Gastrocnemius medialis (tissue), 4 donors: ENCODE data around the gene LCT. TPM values are rescaled to one million over a fixed set of nuclear protein-coding genes. Genes with fewer than 3 reads are reported as not detected.

ENCODE experiments used
- ATAC-seq, 2 donors: fragments of 150-250 bp; one replicate each; pipeline ENCODE4 v1.9.1; 2016
- DNase-seq, 2 donors: peaks; one replicate each; pipeline ENCODE4 v3.0.0-alpha.2; 2019
- H3K27ac ChIP-seq, 4 donors: fragments of 200-600 bp; sonication (generic); 1 replicate in 1 of 4; 2 replicates in 3 of 4; pipeline ENCODE4 v1.5.1; 2016 to 2018; ENCODE audit warnings: mild to moderate bottlenecking in 2 of 4, moderate library complexity in 1 of 4
- H3K27me3 ChIP-seq, 3 donors: fragments of 200-600 bp; sonication (generic) in 2 of 3; 1 replicate in 1 of 3; 2 replicates in 2 of 3; pipeline versions ENCODE4 v1.5.1 to v1.6.0; 2016 to 2019; ENCODE audit warnings: mild to moderate bottlenecking in 1 of 3, moderate library complexity in 1 of 3
- H3K36me3 ChIP-seq, 2 donors: fragments of 200-600 bp; sonication (generic) in 1 of 2; one replicate each; pipeline ENCODE4 v1.5.1; 2017 to 2018
- H3K4me1 ChIP-seq, 2 donors: fragments of 200-600 bp; sonication (generic) in 1 of 2; one replicate each; pipeline ENCODE4 v1.5.1; 2016 to 2017; ENCODE audit warnings: mild to moderate bottlenecking in 2 of 2
- H3K4me3 ChIP-seq, 4 donors: fragments of 200-600 bp; sonication (generic) in 3 of 4; 1 replicate in 1 of 4; 2 replicates in 3 of 4; pipeline ENCODE4 v1.5.1; 2016 to 2019; ENCODE audit warnings: mild to moderate bottlenecking in 2 of 4
- H3K9me3 ChIP-seq, 3 donors: fragments of 200-600 bp; sonication (generic) in 2 of 3; 1 replicate in 1 of 3; 2 replicates in 2 of 3; pipeline ENCODE4 v1.5.1; 2016 to 2019
- POLR2A ChIP-seq, 2 donors: fragments of 450-650 bp; IDR thresholded peaks; one replicate each; pipeline ENCODE4 v1.6.1; 2017; ENCODE audit warnings: antibody characterized with exemption in 2 of 2, mild to moderate bottlenecking in 2 of 2, moderate library complexity in 2 of 2
- in situ Hi-C, 4 donors: fragments of 200-750 bp; cut with MboI; loops; one replicate each; pipeline versions ENCODE4 v1.15.0 to v1.8.0; 2017; ENCODE audit warnings: low sequenced_read_pairs in 4 of 4
- intact Hi-C: fragments of 100-400 bp; cut with DNase I; formaldehyde crosslinking; loops from one replicate; pipeline ENCODE4 v1.15.1; 2023; ENCODE audit warnings: low total_unique reads
- total RNA-seq, 4 donors: library from RNA; depleted of rRNA; stranded (reverse); fragments of >200 nt; gene quantifications; one replicate each; pipeline versions ENCODE4 v1.1.0 to v1.2.3, GENCODE V29; 2016
- TF ChIP-seq, protein P1 (sequence below), 5 experiments: fragments of 450-650 bp in 3 of 5; fragments of 200-600 bp in 2 of 5; sonication (generic) in 2 of 5; IDR thresholded peaks in 4 of 5; conservative IDR thresholded peaks in 1 of 5; 1 replicate in 4 of 5; 2 replicates in 1 of 5; pipeline ENCODE4 v1.5.1; 2016 to 2019; ENCODE audit warnings: antibody characterized with exemption in 5 of 5, mild to moderate bottlenecking in 3 of 5, moderate library complexity in 3 of 5

Gene LCT
- total RNA-seq, 4 donors from 2014 or later: 0.13 TPM; not detected in 3

DNA sequence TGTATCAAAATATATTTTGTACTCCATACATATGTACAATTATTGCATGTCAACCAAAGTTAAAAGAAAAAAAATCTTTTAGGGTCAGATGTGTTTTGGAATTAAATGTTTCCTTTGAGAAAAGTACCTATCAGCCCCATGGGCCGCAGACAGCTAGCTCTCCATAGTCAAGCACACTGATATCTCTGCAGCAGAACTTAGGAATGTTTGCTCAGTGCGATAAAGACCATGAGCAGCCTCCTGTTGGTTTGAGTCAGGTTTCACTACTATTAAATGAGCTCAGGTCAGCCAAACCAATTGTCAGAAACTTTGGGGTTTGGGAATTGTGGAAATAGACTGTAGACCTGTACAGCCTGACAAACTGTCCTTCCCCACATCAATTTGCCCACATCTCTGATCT, 33.7 kb downstream of the LCT start:
- TF ChIP-seq, protein P1, sequence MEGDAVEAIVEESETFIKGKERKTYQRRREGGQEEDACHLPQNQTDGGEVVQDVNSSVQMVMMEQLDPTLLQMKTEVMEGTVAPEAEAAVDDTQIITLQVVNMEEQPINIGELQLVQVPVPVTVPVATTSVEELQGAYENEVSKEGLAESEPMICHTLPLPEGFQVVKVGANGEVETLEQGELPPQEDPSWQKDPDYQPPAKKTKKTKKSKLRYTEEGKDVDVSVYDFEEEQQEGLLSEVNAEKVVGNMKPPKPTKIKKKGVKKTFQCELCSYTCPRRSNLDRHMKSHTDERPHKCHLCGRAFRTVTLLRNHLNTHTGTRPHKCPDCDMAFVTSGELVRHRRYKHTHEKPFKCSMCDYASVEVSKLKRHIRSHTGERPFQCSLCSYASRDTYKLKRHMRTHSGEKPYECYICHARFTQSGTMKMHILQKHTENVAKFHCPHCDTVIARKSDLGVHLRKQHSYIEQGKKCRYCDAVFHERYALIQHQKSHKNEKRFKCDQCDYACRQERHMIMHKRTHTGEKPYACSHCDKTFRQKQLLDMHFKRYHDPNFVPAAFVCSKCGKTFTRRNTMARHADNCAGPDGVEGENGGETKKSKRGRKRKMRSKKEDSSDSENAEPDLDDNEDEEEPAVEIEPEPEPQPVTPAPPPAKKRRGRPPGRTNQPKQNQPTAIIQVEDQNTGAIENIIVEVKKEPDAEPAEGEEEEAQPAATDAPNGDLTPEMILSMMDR (IDR thresholded peaks at IDR 0.05 in 4 of 5, conservative IDR thresholded peaks at IDR 0.05 in 1 of 5): no peak
- TF ChIP-seq POLR2A (IDR thresholded peaks at IDR 0.05): no peak
- no peaks in the 10 kb centered on the region for H3K27me3 ChIP-seq
- no peak overlapping the region for H3K4me3 ChIP-seq
- H3K4me1 ChIP-seq: no peaks in the 10 kb centered on the region
- intact Hi-C loops: no loop called here
- no peak for ATAC-seq
- no peak for DNase-seq
- H3K36me3 ChIP-seq: no peaks in the 10 kb centered on the region
- H3K9me3 ChIP-seq: no peaks in the 10 kb centered on the region
- H3K27ac ChIP-seq: no peak overlapping the region
- in situ Hi-C loops: no loop called here

DNA sequence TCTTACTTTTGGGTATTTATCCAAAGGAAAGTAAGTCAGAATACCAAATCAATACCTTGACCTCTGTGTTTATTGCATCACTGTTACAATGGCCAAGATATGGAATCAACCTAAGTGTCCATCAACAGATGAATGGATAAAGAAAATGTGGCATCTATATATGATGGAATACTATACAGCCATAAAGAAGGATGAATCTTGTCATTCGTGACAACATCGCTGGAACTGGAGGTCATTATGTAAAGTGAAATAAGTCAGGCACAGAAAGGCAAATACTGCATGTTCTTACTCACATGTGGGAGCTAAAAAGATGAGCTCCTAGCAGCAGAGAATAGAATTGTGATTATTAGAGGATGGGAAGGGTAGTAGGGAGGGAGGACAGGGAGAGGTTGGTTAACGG, 34.6 kb downstream of the LCT start:
- no peaks in the 10 kb centered on the region for H3K36me3 ChIP-seq
- no peaks in the 10 kb centered on the region for H3K4me1 ChIP-seq
- no peak for TF ChIP-seq POLR2A (IDR thresholded peaks at IDR 0.05)
- TF ChIP-seq, protein P1 (IDR thresholded peaks at IDR 0.05 in 4 of 5, conservative IDR thresholded peaks at IDR 0.05 in 1 of 5): no peak
- no peaks in the 10 kb centered on the region for H3K9me3 ChIP-seq
- in situ Hi-C loops (no loop called here), intact Hi-C loops (no loop called here)
- DNase-seq (no peak), ATAC-seq (no peak)
- no peaks in the 10 kb centered on the region for H3K27me3 ChIP-seq
- no peak overlapping the region for H3K4me3 ChIP-seq
- H3K27ac ChIP-seq: no peak overlapping the region

DNA sequence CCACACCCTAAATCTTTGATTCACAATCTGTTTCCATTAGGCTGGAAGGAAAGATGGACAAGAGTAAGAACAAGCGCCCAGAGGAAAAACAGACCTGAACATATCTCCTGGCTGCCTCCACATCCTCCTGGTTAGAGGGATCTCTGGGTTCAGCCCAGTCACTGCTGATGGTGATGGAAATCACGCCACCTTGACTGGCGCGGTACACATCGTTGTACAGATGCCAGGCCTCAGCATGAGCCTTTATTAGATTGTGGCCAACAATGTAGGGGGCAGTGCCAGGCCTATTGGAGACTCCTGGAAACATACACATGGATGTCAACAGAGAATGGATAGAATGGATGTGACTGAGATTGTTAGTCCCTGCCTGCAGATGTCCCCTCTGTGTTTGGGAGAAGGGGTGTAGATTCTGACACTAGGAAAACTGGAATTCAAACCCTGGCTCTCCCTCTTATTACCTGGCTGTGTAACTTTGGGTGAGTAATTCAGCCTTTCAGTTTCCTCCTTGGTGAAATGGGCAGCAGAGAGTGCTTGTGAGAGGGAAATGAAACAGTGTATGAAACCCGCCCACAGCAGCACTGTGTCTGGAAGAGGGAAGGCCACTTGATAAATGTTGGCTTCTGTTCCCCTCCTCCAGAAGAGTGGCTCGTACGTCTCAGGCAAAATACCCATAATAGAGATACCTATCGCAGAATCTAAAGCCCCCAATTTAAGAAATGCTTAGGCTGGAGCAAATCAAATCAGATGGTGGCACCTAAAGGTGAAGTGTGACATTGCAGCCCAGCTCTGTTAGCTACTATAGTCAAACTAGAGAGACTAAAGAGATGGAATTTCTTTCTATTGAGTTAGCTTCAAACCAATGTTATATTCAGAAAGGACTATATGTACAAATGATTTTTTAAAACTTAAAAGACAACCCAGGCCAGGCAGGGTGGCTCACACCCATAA, 36.2 kb downstream of the LCT start:
- no peak for ATAC-seq
- TF ChIP-seq, protein P1 (IDR thresholded peaks at IDR 0.05 in 4 of 5, conservative IDR thresholded peaks at IDR 0.05 in 1 of 5): no peak
- TF ChIP-seq POLR2A (IDR thresholded peaks at IDR 0.05): no peak
- in situ Hi-C loops (no loop called here), intact Hi-C loops (no loop called here)
- Histone ChIP-seq H3K27me3 (no peaks in the 10 kb centered on the region), H3K36me3 (no peaks in the 10 kb centered on the region), H3K9me3 (no peaks in the 10 kb centered on the region), H3K4me3 (no peak overlapping the region), H3K27ac (no peak overlapping the region), H3K4me1 (no peaks in the 10 kb centered on the region)
- DNase-seq: no peak

DNA sequence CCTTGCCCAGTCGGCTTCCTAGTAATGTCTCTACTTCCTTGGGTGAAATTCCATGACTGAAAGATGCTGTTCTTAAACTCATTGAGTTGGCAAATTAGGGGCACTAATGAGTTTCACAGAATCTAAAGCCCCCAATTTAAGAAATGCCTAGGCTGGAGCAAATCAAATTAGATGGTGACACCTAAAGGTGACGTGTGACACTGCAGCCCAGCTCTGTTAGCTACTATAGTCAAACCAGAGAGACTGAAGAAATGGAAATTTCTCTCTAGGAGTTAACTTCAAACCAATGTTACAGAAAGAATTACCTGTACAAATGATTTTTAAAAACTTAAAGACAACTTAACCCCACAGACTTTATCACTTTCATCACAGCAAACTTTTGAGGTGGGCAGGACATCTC, 37.2 kb downstream of the LCT start:
- DNase-seq (no peak), ATAC-seq (no peak)
- Histone ChIP-seq H3K4me1 (no peaks in the 10 kb centered on the region), H3K36me3 (no peaks in the 10 kb centered on the region), H3K27ac (no peak overlapping the region), H3K4me3 (no peak overlapping the region), H3K9me3 (no peaks in the 10 kb centered on the region), H3K27me3 (no peaks in the 10 kb centered on the region)
- intact Hi-C loops (loop anchor here (10.0 kb wide), 1 partner anchor 795 kb away; no protein-coding TSS in a partner anchor), in situ Hi-C loops (no loop called here)
- TF ChIP-seq POLR2A (IDR thresholded peaks at IDR 0.05): no peak
- TF ChIP-seq, protein P1 (IDR thresholded peaks at IDR 0.05 in 4 of 5, conservative IDR thresholded peaks at IDR 0.05 in 1 of 5): no peak
